ENCODE results near the gene G6PC3. TPM values are rescaled to one million over a fixed set of nuclear protein-coding genes. Genes with fewer than 3 reads are reported as not detected.
"Not testable (repeated sequence)": the region's sequence is repeated elsewhere in the genome, so short reads cannot be mapped to it uniquely, and the experiment has no call there.

The G6PC3 gene
- total and polyA plus RNA-seq, 12 donors: 51.2 to 254 (median 86.4) TPM

- Histone ChIP-seq H3K36me3 (replicated peaks in 1 of 2) (peaks cover 0 to 24% of the 10 kb centered on the region in 2 donors), H3K4me1 (replicated peaks in 1 of 2) (peaks cover 11 to 21% of the 10 kb centered on the region in 2 donors), H3K9me3 (replicated peaks in 1 of 3) (no peaks in the 10 kb centered on the region), H3K27ac (peak overlapping the region in 1 of 5 donors; percentile 92), H3K4me3 (no peak overlapping the region), H3K27me3 (no peaks in the 10 kb centered on the region)
- TF ChIP-seq POLR2A (IDR thresholded peaks at IDR 0.05) (no peak), CTCF (IDR thresholded peaks at IDR 0.05) (no peak)
- intact Hi-C loops (cut with DNase I): loop anchor here in 1 of 2 donors (5.0 to 10.0 kb wide), 2 partner anchors 37 to 55 kb away; partner anchors contain the start of gene LSM12
- 93 to 100% (median 97%) methylated on average over 2 of the region's 2 CpGs; no CpG with 5 or more reads in 1 of the 4 donors for WGBS, 4 donors
- no peak for DNase-seq
These were observed 49.3 kb downstream of the G6PC3 start for GRCh38 chr17:44119798-44120197.

DNA sequence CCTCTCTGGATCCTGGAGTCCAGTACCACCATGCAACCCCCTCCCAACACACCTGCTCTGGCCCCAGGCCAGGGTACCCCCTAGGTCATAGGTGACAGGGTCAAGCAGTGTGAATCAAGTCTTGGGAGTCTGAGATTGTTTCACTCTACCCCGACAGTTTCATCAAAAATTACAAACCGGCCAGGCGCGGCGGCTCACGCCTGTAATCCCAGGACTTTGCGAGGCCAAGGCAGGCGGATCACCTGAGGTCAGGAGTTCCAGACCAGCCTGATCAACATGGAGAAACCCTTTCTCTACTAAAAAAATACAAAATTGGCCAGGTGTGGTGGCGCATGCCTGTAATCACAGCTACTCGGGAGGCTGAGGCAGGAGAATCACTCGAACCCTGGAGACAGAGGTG, 49.7 kb downstream of the G6PC3 start:
- H3K4me3 ChIP-seq; H3K27me3 ChIP-seq; H3K9me3 ChIP-seq (replicated peaks in 1 of 3); DNase-seq; intact Hi-C loops (cut with DNase I): not testable (repeated sequence)
- Histone ChIP-seq H3K36me3 (replicated peaks in 1 of 2) (peaks cover 0 to 19% of the 10 kb centered on the region in 2 donors), H3K27ac (peak overlapping the region in 1 of 5 donors; percentile 92), H3K4me1 (replicated peaks in 1 of 2) (peaks cover 11 to 21% of the 10 kb centered on the region in 2 donors)
- 95 to 98% (median 97%) methylated on average over 10 to 11 of the region's 11 CpGs for WGBS, 4 donors

GRCh38 chr17:44120851-44121605, 50.5 kb downstream of the G6PC3 start:
- peaks cover 0 to 12% of the 10 kb centered on the region in 2 donors for H3K36me3 ChIP-seq (replicated peaks in 1 of 2)
- WGBS, 4 donors: 59 to 66% (median 63%) methylated on average over 9 of the region's 9 CpGs
- no peak for TF ChIP-seq POLR2A (IDR thresholded peaks at IDR 0.05)
- no peak for TF ChIP-seq CTCF (IDR thresholded peaks at IDR 0.05)
- H3K27ac ChIP-seq: peak overlapping the region in 2 of 5 donors; percentile 16 to 92
- no peaks in the 10 kb centered on the region for H3K9me3 ChIP-seq (replicated peaks in 1 of 3)
- peaks cover 11 to 21% of the 10 kb centered on the region in 2 donors for H3K4me1 ChIP-seq (replicated peaks in 1 of 2)
- peak overlapping the region in 1 of 4 donors; percentile 98 for H3K4me3 ChIP-seq
- DNase-seq: no peak
- no peaks in the 10 kb centered on the region for H3K27me3 ChIP-seq
- intact Hi-C loops (cut with DNase I): no loop called here

DNA sequence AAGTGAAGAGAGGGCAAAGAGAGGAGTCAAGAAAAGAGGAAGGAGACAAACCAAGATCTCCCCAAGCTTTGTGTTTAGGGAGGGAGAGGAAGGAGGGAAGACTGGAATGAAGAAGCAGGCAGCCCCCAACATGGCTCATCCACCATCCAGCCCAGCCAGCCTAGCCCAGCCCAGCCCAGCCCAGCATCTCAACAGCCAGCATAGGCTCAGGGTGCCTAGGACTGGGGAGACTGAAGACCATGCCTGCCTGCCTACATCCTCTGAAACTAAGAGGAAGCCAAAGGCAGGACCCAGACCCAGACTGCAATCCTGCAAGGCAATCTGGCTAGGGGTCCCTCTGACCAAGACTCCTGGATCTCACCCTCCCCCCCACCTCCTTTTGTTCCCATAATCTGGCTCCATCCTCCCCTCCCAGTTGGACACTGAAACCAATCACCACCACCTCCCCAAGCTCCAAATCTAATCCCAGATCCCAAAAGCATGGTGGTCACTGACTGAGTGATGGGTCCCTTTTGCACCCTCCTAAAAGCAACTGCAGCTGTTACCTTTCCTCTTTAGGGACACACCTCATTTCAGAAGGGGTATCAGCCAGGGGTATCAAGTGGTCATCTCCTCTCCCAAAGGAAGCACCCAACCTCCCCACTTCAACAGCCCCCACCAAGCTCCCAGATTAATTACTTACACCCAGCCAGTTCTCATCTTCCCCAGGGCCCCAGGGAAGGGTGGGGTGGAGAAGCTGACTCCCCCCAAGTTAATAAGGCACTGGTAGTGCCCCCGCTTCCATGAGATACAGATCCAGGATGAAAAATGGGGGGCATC, 51.7 kb downstream of the G6PC3 start:
- DNase-seq: no peak
- 50 to 65% (median 58%) methylated on average over 1 of the region's 1 CpG for WGBS, 4 donors
- peaks cover 11 to 21% of the 10 kb centered on the region in 2 donors for H3K4me1 ChIP-seq (replicated peaks in 1 of 2)

More for the DNA sequence above, 51.7 kb downstream of the G6PC3 start:
- Histone ChIP-seq H3K36me3 (replicated peaks in 1 of 2) (no peaks in the 10 kb centered on the region), H3K9me3 (replicated peaks in 1 of 3) (no peaks in the 10 kb centered on the region), H3K4me3 (peak overlapping the region in 3 of 4 donors; percentile 34 to 98 (median 77)), H3K27ac (peak overlapping the region in 2 of 5 donors; percentile 16 to 92), H3K27me3 (no peaks in the 10 kb centered on the region)
- no peak for TF ChIP-seq CTCF (IDR thresholded peaks at IDR 0.05)
- no peak for TF ChIP-seq POLR2A (IDR thresholded peaks at IDR 0.05)
- intact Hi-C loops (cut with DNase I): no loop called here
